IPS DF 4.7 (cell line): ENCODE data around the gene SSBP3.
"Not testable (repeated sequence)": the region's sequence is repeated elsewhere in the genome, so short reads cannot be mapped to it uniquely, and the experiment has no call there.

Experiments used
- DNase-seq: peaks from one replicate; pipeline ENCODE4 v3.0.0-alpha.2; 2013; ENCODE audit warnings: low spot score; ENCODE audit errors: extremely low read depth

SSBP3 gene

DNA sequence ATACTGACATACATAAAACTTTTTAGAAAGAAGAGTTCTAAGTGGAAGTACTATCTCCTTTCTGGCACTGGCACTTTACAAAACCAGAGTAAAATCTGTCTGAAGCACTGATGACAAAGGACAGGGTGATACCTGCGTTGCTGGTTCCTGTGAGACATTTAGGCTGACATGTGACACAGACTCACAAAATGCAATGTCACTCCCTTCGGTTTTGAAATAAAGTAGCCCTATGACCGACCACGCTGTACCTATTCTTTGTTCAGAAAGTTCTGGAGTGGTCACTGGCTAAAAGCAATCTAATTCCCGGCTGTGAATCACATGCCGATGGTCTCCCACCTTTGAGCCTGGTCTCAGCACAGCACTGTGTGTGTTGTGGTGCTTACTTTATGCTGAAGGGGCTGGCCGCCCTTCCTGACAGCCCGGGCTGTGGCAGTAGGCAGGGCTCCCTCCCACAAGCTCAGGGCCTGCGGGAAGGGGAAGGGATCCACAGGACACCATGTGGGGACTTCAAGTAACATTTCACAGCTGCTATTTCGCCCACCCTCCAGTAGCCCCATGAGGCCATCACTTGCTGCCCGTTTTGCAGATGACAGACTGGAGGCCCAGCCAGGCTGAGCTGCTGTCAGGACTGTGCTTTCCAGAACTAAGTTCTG, 158.2 kb downstream of the SSBP3 start:
- DNase-seq, result no peak

DNA sequence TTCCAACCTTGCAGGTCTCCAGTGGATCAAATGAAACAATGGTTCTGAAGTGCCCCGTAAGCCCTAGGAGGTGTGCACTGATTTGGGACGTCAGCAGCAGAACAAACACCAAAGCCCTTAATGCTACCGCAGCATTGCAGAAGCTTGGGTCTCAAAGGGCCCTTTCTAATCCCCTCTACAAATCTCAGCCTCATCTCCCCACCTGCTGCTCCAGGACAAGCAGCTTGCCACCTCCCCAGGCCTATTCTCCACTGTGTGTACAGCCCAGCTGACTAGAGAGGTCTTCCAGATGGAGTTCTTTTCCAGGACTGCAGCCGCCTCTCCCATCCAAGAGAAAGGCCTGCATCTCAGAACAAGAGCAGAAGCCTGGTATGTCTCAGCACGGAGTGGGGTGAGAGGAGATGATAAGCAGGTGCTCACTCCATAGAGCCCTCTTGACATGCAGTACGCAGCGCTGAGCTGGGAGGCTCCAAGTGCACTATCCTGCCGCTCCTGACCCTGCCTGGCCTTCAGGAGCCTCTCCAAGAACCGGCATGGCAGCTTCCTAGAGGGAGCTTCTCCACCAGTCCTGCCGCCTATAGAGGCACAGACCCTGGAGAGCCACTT, 160.0 kb downstream of the SSBP3 start:
- no peak for DNase-seq

DNA sequence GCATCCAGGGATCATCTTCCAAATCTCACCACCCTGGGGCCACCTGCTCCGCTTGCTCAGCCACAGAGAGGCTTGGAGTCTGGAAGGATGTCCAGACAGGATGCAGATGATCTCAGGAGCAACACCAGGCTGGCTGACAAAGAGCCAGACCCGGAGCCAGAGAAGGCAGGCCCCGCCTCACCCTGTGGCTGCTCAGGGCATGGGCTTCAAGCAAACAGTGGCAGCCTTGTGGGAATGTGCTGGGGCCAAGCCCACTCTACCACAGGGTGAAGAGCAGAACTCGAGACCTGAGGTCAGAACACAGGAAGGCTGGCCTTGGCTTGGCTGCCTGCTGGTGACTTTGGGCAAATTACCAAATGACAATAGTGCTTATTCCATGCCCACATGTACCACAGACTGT, 160.7 kb downstream of the SSBP3 start:
- no peak for DNase-seq

DNA sequence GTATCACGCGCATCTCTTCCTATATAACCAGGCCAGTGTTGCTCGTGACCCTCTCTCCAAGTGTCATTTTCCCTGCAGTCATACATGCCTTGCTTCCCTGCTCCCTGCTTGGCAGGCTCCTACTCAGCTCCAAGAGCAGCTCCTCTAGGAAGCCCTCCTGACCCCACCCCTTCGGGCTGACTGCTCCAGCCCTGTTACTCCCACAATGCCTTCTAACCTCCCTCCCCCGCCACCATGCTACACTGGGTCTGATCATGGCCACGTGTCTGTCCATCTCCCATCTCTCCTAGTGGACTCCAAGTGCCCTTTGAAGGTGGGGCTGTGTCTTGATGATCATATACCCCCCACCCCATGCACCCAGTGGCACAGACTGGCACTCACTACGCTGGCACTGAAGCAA, 161.5 kb downstream of the SSBP3 start:
- DNase-seq, result no peak

DNA sequence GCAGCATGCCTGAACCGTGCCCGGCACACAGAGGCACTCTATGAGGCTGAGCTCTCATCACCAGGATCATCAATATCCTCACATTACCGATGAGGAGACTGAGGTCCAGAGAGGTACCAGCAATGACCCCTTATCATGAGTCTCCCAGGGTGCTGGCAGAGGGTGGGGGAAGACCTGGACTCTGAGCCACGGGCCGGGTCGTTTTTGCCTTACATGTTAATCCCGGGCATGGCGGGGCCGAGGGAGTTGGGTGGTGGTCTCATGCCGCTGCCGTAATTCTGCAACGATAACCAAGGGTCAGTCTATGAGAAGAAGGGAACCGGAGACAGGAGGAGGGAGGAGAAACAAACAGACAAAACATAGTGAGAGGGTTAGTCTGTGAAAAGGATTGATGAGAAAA, 163.2 kb downstream of the SSBP3 start:
- no peak for DNase-seq

DNA sequence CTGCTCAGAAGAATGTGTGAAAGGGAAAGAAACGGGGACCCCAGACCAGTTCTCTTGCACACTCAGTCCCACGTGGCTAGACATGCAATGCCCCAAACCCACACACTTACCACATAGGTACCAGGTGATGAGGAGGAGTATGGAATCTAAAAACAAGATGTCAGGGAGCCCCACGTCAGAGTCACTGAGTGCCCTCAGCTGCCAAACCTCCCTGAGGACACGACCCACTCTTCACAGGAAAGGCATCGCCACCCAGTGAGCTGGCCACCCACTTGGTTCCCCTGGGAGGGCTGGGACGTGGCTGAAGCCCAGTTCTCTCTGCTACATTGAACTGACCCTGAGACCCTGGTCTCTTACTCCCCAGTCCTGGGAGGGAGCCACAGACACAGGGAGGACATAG, 164.8 kb downstream of the SSBP3 start:
- DNase-seq, result no peak

DNA sequence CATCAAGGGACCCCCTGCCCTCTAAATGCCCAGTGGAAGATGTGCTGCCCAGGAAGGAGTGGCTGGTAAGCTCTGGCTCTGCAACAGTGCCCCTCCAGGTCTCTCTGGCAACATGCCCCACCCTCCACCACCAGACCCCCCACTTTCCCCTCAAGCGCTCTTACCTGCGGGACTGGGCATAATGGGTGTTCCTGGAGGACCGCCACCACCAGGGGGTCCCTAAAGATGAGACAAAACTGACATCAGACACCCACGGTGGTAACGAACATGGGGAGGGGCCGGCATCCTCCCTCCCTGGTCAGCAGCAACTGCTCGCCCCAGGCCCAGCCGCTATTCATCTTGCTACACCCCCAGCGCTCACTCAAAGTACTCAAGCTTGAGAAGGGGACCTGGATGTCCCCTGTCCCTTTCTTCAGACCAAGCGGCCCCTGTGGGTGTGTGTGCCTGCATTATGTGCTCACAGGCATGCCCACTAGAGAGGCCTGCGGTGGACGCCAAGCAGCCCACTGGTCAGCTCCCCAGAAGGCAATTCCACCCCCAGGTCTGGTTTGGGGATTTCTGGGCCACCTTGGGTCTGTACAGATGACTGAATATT, 165.4 kb downstream of the SSBP3 start:
- DNase-seq, result no peak

DNA sequence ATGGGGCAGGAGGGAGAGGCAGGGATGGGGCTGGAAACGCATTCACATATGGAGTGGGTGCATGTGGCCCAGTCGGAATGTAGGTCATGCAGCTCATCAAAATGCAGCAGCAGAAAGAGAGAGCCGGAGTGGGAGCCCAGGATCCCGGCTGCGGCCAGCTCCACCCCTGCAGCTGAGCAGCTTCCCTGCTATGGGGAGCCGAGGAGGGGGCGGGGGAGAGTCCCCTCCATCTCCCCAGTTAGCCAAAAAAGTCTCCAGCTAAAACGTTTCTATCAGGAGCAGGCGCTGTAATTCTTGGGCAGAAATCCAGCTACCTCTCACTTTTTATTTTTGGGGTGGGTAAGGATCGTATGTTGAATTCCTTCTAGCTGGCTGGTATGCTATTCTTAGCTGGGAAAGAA, 166.6 kb downstream of the SSBP3 start:
- DNase-seq, result no peak

DNA sequence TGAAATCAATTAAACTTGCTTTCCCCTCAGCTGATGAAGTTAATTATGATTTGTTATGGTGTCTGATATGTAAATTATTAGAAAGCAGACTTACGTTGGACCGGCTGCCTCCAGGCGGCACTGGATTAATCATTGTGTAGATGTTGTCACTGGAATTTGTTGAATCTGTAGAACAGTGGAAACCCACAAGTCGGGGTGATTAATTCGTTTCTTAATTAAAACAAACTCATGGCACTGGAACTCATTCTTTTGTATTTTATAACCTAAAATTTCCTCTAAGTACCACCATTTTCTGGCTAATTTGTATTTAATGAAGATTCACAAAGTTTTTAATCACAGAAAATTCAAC, 167.2 kb downstream of the SSBP3 start:
- no peak for DNase-seq

DNA sequence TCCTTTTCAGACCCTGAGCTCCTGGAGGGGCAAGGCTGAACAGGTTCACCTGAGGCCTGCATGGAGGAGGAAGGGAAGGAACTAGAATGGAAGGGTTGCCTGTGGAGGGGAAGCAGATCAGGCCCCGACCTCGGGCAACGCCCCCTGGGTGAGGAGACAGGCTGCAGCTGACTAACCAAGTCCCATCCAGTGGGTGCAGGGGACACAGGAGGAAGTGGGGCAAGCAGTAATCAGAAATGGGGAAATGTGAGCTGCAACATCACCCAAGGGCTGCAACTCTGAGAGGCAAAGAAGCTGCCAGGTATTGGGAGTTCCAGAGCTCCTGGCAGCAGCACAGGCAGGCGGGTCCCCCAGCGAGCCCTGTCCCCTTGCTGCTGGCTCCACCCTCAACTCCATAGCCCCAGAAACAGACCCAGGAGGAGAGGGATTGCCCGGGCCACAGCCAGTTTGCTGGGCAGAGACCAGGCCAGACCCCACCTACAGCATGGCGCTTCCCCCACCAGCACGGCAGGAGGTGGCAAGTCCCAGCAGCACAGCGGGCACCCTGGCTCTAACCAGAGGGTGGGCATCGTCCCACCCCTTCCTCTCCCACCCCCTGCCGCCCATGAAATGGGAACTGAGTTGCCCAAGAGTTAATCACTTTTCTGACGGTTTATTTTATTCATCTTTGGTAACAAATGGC, 167.7 kb downstream of the SSBP3 start:
- no peak for DNase-seq

DNA sequence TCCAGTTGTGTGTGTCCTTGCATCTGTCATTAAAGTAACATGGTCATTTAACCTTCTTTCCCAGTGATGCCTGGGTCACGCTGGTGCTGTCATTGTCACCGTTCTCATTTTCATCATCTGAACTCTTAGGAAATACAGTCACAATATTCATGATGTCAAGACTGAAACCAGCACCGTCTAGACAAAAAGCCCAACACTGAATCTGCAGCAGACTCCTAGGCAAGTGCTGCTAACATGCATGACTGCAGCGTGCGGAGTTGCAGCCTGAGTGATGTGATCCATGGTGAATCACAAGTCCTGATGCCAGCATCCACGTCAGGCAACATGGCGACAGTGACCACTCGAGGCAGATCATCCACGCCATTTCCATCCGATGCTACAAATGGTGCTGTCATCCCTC, 168.6 kb downstream of the SSBP3 start:
- no peak for DNase-seq

DNA sequence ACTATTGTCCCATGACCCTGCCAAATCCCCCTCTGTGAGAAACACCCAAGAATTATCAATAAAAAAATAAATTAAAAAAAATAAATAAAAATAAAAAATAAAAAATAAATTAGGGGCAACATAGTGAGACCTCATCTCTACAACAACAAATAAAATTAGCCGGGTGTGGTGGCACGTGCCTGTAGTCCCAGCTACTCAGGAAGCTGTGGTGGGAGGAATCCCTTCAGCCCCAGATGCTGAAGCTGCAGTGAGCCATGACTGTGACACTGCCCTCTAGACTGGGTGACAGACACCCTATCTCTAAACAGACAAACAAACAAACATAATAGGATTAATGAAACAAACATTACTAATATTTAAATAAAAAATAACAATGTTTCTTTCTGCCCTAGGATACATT, 171.9 kb downstream of the SSBP3 start:
- DNase-seq, result no peak

DNA sequence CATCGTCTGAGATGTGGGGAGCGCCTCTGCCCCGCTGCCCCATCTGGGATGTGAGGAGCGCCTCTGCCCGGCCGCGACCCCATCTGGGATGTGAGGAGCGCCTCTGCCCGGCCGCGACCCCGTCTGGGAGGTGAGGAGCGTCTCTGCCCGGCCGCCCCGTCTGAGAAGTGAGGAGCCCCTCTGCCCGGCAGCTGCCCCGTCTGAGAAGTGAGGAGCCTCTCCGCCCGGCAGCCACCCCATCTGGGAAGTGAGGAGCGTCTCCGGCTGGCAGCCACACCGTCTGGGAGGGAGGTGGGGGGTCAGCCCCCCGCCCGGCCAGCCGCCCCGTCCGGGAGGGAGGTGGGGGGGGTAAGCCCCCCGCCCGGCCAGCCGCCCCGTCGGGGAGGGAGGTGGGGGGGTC, 173.0 kb downstream of the SSBP3 start:
- not testable (repeated sequence) for DNase-seq

DNA sequence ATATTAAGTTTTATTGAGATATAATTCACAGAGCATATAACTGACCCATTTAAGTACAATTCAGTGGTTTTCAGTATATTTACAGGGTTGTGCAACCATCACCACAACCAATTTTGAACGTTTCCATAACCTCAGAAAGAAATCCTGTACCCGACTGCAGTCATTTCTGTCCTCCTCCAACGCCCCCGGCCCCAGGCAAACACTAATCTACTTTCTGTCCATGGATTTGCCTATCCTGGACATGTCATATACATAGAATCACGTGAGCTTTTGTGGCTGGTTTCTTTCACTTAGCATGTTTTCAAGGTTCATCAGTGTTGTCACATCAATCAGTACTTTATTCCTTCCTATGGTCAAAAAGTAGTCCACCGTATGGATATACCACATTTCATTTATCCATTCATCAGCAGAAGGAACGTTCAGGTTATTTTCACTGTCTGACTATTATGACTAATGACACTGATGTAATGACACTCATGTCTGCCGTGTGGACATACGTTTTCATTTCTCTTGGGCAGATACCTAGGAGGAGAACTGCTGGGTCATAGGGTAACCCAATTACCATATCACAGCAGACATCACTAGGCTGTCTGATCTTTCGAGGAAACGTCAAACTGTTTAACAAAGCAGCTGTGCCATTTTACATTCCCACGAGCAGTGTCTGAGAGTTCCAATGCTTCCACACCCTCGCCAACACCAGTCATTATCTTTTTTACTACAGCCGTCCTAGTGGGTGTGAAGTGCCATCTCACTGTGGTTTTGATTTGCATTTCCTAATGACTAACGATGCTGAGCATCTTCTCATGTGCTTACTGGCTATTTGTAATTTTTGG, 175.5 kb downstream of the SSBP3 start:
- DNase-seq, result no peak

DNA sequence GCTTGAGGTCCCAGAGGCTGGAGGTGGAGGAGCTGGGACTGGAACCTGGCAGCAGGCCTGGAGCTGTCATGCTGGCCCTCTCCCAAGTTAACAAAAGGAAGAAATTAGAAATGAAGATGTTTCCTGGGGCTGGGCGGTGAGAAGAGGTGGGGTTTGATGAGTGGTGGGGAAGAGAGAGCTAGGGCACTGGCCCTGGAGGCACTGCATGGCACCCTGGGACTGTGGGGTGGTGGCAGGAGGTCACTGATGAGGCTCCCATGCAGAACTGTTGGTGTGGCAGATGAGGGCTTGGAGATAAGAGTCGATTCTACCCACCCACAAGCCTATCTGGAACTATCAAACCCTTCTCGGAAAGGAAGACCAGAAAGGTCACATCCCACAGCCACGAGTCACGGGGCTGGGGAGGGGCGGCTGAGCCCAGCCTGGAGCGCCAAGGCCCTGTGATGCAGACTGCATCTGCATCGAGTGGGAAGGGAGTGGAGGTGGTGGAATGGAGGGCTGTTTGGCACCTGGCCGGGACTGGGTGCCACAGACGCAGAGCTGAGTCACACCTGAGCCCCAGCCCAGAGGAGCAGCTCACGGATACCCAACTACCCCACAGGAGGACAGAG, 176.8 kb downstream of the SSBP3 start:
- DNase-seq, result no peak

DNA sequence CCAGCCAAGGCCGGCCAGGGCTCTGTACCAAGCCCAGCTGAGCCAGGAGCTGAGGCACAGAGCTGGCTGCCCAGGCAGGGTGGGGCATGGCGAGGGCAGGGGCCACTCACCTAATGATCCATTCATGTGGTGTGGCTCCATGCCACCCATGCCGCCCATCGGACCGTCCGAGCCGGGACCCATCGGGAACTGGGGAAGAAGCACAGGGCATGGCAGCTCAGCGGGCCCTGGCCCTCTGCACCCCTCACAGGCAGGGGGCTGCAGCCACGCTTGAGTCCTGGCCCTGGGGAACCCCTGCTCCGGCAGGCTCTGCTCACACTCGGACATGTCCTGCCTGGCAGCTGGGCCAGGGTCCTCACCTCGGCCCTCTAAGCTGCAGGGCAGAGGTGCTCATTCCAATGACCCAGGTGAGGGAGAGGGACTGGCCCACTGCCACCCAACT, 177.5 kb downstream of the SSBP3 start:
- no peak for DNase-seq

DNA sequence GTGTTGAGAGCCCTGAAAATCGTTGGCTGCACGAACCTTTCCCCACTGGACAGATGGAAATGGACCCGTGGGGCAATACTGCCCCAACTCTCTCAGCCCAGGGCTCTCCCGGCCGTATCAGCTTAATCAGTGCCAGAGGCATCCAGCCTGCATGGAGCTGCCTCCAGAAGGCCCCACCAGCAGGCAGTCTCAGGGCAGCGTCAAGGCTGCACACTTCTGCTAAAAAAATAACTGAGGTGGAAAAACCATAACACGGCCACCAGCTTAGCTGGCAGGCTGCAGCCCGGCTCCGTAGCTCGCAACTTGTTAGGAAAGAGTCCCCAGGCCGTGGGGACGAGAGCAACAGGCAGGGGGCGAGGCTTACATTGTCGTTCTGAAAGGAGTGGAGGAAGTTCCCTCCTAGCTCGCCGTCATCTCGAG, 178.3 kb downstream of the SSBP3 start:
- DNase-seq, result no peak

DNA sequence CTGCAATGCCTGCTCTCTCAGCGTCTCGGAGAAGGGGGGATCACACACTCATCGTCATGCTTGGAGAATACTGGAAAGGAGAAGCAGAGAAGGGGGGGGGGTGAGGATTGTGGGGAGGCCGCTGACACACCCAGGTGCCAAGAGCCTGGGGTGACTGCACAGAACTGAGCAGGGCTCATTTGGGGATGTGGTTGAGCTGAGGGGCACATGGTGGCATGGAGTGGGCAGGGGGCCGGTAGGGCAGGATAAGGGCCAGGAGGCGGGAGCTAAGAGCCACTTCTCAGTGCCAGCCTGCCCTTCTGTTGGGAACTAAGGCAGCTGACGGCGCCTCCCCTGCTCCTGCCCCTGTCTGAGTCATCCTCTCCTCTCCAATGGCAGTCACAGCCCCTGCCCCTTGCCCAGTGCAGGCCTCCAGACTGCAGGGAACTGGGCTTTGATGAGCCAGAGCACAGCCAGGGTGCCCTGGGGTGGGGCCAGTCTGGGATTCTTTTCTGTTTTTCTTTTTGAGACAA, 179.0 kb downstream of the SSBP3 start:
- no peak for DNase-seq

DNA sequence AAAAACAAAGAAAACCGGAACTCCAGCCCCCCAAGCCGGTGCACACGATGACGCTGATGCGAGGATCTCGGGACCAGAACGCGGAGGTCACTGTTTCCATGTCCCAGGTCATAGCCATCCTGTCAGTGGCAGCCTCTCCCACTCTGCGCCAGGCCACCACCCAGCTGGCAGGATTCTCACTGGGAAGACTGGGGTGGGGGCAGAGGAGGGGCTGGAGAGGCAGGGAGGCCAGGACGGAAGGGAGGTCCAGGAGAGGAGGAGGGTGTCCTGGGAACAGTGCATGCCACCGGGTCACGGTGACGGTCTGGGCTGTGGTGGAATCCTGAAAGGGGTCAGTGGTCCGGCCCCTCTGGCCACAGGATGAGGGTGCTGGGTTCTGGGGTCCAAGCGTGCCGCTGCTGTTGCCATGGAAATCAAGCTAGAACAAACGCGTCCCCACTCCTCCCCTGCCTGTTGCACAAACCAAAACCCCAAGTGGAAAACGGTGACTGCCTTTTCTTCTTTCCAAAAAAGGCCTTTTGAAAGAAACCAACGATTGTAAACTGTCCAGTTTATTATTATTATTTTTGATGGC, 180.1 kb downstream of the SSBP3 start:
- DNase-seq, result no peak

DNA sequence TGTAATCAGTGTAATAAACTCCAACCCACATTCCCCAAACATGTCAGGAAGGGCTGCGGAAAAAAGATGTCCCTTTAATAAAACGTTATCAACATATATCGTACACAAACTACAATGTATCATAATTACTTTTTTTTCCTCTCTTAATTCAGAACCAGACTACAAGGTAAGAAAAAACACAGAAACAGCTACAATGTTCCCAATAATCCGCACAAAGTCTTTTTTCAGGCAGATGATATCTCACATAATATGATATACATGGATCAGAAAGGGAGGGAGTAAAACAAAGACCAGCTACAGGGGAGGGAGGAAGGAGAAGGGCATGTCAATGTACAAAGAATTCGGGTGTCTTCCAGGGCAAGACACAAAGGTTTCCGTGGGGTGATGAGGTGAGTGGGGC, 180.8 kb downstream of the SSBP3 start:
- DNase-seq, result no peak

DNA sequence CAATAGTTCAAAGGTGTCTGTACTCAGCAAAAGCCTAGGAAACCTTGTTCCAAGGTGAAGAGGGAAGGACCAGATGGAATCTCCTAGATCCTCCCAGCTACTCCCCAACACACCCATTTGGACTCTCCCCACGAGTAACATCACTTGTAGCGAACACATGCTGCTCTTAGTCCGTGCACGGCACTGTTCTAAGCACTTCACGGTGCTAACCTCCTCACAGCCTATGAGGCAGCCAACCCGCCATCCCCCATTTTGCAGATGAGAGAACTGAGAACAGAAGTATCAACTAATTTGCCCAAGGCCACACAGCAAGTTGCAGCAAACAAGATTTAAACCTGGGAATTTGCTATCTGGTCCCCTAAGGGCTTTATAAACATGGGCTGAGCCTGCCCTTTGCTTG, 182.0 kb downstream of the SSBP3 start:
- no peak for DNase-seq
